ENCODE measurements around the gene PTBP2.

DNA sequence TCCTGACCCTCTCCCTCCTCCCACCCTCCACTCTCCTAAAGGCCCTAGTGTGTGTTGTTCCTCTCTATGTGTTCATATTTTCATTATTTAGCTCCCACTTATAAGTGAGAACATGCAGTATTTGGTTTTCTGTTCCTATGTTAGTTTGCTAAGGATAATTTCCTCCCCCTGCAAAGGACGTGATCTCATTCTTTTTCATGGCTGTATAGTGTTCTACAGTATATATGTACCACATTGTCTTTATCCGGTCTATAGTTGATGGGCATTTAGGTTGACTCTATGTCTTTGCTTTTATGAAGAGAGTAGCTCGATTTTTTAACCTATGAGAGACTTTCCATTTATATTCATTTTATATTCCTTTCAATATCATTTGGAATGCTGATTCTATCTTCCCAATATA lies 7.9 kb upstream of the PTBP2 start:
- TF ChIP-seq, protein P1, sequence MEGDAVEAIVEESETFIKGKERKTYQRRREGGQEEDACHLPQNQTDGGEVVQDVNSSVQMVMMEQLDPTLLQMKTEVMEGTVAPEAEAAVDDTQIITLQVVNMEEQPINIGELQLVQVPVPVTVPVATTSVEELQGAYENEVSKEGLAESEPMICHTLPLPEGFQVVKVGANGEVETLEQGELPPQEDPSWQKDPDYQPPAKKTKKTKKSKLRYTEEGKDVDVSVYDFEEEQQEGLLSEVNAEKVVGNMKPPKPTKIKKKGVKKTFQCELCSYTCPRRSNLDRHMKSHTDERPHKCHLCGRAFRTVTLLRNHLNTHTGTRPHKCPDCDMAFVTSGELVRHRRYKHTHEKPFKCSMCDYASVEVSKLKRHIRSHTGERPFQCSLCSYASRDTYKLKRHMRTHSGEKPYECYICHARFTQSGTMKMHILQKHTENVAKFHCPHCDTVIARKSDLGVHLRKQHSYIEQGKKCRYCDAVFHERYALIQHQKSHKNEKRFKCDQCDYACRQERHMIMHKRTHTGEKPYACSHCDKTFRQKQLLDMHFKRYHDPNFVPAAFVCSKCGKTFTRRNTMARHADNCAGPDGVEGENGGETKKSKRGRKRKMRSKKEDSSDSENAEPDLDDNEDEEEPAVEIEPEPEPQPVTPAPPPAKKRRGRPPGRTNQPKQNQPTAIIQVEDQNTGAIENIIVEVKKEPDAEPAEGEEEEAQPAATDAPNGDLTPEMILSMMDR (IDR thresholded peaks at IDR 0.05): no peak
- no peak for TF ChIP-seq POLR2A (IDR thresholded peaks at IDR 0.05)

Measured in lower leg skin (tissue), 3 donors.